Anterior cingulate cortex (tissue), 58 donors: Measurements from ENCODE around the gene AMMECR1.
"Not testable (repeated sequence)": the region's sequence is repeated elsewhere in the genome, so short reads cannot be mapped to it uniquely, and the experiment has no call there.

Experiments used
- DNase-seq, 58 donors: peaks; one replicate each; lab custom pipeline; 2025; lab: John Stamatoyannopoulos, UW

Gene AMMECR1

DNA sequence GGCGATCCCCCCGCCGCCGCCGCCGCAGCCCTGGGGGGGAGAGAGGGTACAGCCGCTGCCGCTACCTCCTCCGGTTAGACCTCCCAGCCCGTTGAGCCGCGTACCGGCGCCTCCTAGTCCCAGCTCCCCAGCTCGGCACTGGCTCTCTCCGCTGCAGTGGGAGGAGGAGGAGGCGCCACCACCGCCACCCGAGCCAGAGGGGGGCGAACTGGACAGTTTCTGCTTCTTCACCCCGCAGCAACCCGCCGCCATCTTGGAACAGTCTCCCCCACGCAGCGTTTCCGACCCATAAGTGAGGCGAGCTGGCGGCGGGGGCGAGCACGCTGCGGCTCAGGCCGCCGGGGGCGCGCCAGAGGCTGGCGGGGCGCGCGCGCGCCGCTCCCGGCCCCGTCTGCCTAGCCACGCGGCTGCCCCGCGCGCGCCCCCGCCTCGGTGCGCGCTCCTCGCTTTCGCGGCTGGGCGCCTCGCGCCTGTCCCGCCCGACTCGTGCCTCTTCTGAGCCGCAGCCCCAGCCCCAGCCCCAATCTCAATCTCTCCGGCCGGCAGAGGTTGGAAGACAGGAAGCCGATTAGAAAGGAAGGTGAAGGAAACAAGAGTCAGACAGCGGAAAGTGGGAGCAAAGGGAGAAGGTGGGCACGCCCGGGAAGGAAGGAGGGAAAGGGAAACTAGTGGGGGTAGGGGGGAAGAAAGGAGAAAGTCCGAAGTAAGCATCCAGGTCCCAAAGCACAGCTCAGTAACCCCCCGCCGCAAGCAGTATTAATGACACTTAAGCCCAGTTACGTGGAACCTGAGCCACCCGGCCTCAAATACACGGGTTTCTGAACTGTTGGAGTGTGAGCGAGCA is at the start of gene AMMECR1:
TSS of gene AMMECR1 (minus strand) at position 266 of the 844 bp plus-strand sequence. CDS start at position 252, 14 bp downstream.
- peak in 56 of 58 donors; percentile 2 to 77 (median 56) for DNase-seq

DNA sequence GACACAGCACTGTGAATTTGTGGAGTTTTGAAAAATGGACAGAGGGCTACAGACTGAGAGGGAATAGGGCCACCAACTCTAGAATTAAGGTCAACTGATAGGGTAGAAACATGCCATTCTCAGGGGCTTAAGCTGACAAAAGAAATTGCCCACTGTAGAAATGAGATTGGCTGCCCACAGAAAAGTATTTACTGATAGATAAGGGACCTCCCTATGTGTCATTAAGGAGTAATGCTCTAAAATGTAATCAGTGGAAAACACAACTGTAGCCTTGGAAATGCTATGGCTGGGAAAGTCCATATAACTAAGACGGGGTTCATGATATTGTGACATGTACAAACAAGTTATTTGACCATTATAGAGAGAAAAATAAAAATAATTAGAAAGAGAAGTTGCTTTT is 45.4 kb upstream of the AMMECR1 start:
- DNase-seq = no peak

DNA sequence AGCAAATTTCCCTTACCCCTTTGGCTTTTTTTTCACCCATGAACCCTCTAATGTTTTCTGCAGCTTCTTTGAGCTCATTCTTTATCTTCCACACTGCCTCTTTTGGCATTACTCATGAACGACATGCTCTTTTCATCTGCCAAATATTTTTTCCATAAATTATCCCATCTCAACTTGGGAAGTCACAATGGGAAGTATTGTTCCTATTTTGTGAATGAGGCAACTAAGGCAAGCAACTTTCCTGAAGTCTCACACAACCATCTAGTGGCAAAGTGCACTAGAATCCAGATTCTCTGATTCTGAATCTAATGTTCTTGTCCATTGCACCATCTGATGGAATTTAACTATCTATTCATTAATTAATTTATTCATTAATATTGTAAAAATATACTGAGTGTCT is 41.4 kb upstream of the AMMECR1 start:
- DNase-seq = peak in 1 of 58 donors; percentile 3

DNA sequence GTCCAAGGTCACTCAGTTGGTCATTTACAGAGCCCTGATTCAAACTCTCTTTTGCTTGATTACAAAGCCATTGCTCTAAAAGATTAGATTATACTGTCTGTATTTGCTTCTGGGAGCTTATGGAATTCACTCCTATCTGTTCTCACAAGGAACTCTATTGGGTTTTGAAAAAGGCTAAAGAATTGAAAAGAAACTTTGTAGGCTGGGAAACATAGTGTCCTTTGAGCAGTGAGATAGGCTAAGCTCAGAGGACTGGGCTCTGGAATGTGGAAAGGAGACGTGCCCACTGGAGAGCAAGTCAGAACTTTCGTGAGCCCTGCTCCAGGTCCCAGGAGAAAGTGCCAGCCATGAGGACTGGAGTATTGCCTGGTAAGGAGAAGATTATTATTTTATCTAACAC is 40.7 kb upstream of the AMMECR1 start, which contains the start of gene RTL9:
TSS of gene RTL9 (plus strand) at position 301 of the 400 bp plus-strand sequence. CDS start 91,770 bp downstream, outside the sequence.
- DNase-seq = no peak

DNA sequence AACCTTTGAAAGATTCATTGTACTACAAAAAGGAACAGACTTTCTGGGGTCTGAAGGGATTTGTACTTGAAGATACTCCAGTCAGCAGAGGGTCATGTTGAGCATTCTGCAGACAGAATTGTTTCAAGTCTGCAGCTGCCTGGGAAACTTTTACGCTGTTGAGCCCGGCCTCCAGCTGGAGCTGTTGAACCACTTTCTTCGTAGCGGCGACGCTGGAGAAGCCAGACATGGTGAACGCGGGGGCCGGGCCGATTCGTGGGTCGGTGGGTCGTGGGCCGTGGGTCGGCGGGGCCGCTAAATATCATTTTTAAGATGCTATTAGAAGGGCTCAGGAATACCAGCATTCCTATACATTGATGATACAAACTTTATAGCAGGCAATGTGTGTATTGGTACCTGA is 28.8 kb upstream of the AMMECR1 start:
- no peak for DNase-seq

DNA sequence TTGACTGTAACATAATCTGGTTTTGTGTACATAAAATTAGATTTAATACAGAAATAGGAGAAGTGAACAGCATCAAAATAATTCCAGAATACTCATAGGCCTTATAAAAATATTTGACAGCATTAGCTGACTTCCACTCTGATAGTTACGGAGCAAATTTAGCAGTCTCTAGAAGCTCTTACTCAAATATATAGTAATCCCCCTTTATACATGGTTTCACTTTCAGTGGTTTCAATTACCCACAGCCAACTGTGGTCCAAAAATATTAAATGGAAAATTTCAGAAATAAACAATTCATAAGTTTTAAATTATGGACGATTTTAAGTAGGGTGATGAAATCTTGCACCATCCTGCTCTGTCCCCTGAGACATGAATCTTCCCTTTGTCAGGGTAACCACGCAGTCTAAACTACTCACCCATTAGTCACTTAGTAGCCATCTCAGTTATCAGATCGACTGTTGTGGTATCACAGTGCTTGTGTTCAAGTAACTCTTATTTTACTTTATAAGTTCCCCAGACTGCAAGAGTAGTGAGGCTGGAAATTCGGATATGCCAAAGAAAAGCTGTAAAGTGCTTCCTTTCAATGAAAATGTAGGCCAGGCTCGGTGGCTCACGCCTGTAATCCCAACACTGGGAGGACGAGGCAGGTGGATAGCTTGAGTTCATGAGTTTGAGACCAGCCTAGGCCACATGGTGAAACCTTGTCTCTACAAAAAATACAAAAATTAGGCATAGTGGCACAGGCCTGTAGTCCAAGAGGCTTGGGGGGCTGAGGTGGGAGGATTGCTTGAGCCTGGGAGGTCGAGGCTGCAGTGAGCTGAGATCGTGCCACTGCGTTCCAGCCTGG is 23.5 kb upstream of the AMMECR1 start:
- DNase-seq = no peak

DNA sequence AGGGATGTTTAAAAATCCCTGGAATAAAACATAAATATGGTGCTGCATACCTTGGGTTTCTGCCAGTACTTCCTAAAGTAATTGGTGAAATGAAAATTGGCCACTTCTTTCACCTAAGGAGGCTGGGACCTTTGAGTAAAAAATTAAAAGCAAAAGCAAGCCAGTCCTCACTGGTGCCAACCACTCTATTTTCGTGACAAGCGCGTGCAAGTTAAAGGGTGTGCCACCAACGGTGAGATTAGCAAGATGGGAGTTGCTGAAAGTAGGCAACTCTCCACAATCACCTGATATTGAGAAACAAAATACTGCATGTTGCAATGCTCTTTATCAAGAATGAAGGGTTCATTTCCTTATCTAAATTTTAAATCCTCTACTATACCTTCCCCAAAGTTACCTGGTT is 21.1 kb upstream of the AMMECR1 start:
- no peak for DNase-seq

DNA sequence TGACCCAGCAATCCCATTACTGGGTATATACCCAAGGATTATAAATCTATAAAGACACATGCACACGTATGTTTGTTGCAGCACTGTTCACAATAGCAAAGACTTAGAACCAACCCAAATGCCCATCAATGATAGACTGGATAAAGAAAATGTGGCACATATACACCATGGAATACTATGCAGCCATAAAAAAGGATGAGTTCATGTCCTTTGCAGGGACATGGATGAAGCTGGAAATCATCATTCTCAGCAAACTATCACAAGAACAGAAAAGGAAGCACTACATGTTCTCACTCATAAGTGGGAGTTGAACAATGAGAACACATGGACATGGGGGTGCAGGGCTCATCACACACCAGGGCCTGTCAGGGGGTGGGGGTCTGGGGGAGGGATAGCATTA is 15.6 kb upstream of the AMMECR1 start:
- not testable (repeated sequence) for DNase-seq

DNA sequence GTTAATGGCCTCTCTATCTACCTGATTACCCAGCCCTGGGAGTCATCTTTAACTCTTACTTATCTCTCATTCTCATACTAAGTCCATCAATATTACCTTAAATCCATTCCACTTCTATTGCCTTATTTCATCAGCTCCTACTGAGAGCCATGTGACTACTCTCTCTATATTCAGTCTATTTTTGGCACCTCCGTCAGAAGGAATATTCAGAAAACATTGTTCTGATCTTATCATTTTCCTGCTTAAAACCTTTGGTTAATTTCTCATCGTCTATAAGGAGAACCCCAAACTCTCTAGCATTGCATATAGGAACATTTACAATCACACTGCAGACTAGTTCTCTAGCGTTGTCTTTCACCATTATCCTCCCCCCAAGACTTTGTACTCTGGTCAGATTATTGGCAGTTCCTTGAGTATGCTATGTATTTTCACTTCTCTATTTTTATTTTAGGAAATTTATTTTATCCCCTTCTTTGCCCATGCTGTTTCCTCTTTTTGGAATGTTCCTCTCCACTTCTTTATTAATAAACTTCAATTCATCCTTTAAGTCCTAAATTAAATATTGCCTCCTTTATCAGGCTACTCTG is 13.7 kb upstream of the AMMECR1 start:
- DNase-seq = no peak

DNA sequence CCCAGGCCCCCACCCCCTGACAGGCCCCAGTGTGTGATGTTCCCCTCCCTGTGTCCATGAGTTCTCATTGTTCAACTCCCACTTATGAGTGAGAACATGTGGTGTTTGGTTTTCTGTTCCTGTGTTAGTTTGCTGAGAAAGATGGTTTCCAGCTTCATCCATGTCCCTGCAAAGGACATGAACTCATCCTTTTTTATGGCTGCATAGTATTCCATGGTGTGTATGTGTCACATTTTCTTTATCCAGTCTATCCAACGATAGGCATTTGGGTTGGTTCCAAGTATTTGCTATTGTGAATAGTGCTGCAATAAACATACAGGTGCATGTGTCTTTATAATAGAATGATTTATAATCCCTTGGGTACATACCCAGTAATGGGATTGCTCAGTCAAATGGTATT is 10.7 kb upstream of the AMMECR1 start:
- DNase-seq = not testable (repeated sequence)

DNA sequence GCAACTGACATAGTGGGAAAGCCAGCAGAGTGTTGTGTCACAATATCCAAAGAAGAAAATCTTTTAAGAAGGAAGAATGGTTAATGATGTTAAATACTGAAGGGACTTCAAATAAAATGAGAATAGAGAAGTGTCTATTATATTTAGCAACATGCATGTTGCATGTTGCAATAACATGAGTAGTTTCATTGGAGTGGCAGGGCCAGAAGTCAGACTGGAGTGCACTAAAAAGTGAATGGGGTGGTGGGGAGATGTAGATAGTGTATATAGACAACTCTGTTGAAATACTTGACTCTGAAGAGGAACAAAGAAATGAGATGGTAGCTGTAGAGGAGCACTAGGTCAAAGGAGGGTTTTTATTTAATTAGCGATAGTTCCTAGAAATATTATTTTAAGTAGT is 9.5 kb upstream of the AMMECR1 start:
- no peak for DNase-seq

DNA sequence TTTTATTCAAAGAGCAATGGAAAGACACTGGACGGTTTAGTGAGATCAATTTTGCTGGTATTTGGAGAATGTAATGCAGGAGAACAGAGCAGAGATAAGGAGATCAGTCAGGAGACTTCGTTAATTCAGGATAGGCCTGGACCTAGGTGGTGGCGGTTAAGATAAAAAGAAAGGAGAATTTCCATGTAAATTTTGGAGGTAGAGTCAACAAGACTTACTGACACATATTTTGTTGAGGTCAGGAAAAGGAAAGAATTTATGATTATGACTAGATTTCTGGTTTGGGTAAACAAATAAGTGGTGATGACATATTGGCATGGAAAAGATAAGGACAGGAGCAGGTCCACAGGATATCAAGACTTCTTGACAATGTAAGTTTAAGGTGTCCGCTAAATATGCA is 8.8 kb upstream of the AMMECR1 start:
- DNase-seq = no peak

DNA sequence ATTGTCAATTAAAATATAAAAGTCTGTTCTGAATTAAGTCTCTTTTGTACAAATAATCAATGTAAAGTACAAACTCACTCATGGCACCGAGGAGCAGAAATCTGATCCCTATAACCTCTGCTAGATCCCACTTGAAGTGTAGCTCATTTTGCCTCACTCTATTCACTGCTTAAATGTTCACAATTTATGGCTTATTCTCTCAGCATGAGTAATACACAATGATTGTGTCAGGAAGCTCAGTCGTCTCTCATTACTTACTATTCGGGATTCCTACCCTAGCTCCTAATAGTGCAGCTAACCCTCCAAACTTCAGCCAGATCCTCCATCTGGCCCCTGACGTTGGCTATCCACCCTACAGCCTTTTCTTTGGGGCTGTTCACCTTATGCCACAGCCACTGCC is 4.7 kb upstream of the AMMECR1 start:
- no peak for DNase-seq

DNA sequence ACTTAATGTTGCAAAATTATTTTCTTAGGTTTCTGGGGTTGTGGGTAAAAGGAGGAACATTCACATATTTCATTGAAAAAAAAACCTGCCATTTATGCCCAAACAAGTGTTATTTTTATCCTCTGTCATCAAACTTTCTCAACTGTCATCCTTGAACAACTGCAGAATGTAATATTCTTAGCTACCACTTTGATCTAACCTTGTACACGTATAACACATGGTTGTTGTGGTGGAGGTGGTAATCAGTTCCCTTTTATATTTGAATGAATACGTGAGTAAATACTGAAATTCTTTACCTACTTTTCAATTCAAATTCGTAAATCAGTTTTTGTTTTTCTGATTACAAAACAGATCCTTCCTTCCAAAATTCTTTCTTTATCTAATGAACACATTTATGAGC is 3.8 kb upstream of the AMMECR1 start:
- DNase-seq = no peak

DNA sequence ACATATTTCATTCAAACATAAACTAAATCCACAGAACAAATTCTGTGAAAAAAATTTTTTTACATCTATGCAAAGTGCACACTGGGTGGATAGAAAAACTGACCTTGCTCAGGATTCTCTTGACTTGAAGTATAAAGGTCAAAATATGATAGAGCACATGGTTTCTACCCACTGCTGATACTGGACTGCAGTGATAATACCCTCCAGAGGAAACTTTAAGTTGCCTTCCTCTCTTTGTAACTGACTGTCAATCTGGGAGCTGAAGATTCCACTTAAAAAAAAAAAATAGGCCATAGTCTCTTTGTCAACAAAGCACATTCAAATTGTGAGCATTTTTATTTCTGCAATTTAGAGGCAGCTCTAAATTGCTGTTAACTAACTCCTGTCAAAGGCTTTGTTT is 3.2 kb upstream of the AMMECR1 start:
- no peak for DNase-seq

DNA sequence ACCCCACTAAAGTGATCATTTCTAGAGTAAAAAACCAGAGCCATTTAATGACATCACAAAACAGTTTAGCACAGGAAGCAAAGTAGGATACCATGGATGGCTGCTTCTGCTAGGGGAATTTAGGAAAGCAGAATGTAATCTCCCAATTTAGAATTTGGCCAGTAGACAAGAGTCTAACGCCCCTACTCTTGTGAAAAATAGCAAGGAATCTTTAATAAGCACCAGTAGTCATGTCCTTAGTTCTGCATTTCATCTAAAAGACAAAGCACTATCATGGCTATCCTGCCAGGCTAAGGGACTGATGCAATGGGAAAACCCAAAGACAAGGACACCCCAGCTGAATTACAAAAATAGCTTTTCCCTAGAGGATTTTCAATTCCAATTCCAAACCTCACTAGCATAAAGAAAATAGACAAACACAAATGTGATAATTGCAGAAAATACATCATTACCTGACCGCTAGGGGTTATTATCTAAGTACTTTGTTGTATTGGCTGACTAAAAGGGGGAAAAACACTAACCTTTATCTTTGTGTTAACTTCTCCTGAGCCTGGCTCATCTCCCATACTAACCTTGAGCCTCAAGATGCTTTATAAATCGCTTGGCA is 2.6 kb upstream of the AMMECR1 start:
- no peak for DNase-seq

DNA sequence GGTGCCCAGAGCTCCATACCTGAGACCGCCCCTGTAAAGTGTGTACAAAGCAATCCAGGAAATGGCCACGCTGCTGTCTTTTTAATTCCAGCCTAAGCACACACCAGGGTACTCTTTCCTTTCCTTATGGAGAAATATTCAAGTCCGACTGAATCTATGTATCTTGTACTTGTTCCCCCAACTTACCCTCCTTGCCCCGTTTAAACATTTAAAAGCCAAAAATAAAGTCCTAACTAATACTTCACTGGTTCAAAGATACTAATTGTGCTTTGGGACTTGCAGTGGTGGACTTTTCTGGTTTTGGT is 731 bp upstream of the AMMECR1 start:
- DNase-seq = no peak

DNA sequence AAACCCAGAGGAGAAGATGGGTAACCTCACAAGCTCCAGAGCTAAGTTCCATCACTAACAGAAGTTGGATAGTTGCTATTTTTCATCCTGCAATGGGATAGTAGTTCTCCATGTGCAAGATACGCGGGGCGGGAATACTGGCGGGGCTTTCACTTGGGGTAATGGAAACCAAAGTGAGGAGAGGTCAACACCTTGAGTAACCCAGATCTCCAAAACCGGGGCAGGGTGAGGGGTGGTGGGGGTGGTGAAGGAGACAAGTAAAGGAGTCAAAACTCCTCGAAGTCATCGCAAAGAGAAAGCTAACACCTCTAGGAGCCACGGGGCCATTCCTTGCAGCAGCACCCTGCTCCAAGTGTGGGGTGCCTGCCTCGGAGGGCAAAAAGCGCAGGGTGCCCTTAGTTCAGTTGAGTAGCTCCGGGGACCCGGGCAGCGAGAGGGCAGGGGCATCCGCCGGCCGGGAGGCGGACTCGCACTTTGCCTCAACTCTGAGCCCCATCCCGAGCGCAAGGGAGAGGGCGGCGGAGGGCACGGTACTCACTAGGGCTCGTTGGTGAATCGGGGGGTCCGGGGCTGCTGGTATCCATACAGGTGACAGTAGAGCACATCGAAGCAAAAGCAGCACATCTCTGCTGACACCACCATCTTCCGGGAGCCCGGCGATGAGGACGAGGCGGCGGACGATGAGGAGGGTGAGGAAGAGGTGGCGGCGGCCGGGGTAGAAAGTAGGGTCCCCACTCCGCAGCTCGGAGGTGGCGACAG is 645 bp downstream of the AMMECR1 start:
- peak in 39 of 58 donors; percentile 0 to 45 (median 11) for DNase-seq

DNA sequence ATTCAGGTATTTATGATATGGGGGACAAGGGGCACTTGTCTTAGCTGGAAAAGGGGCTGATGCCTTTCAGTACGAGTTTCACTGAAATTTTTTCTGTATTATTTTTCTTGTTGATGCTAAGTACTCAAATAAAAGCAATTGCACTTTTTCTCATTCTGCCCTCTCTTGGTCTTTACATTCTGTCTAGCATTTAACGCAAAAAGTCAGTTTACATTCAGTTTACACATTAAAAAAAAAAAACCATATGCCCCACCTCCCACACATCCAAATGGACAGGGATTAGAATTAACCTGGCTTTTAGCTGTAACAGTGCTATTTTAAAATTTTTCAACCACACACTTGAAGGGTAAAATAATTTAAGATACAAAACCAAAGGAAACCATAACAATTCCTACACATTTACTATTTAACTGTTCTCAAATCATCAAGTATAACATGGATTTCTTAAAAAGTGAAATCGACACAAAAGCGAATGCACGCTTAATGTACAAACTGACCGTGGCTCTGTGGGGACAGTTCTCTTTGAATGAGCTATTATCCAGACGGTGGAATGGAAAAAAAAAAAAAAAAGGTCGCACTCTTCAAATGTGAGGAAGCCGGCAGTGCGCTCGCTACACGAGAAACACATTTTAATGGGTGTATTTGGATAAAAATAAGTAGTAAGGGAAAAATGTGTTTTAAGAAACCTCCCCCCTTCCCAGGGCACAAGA is 1.4 kb downstream of the AMMECR1 start:
- no peak for DNase-seq
